CD4-positive, CD25-positive, alpha-beta regulatory T cell (primary cell): ENCODE measurements around the gene UBASH3A. TPM values are rescaled to one million over a fixed set of nuclear protein-coding genes. Genes with fewer than 3 reads are reported as not detected.

ENCODE experiments used
- ATAC-seq, 2 donors: fragments of 150-1000 bp; cut with Tn5 transposase; one replicate each; pipeline ENCODE4 v1.10.0; 2021; ENCODE audit warnings: low read depth in 2 of 2, moderate number of reproducible peaks in 2 of 2, moderate library complexity in 1 of 2
- DNase-seq, 3 donors: peaks; one replicate each; pipeline versions ENCODE4 v3.0.0 to v3.0.0-alpha.2; 2012 to 2022; ENCODE audit warnings: mixed read lengths in 1 of 3
- H3K27ac ChIP-seq: one replicate; pipeline ENCODE4 v1.7.0; 2013; ENCODE audit warnings: mild to moderate bottlenecking, low read length; ENCODE audit not compliant: insufficient read depth, poor library complexity, severe bottlenecking
- H3K27me3 ChIP-seq: one replicate; pipeline ENCODE4 v1.7.0; 2013; ENCODE audit warnings: low read length; ENCODE audit not compliant: control insufficient read depth, insufficient read depth
- H3K36me3 ChIP-seq: one replicate; pipeline ENCODE4 v1.7.0; 2013; ENCODE audit warnings: mild to moderate bottlenecking, low read length, moderate library complexity; ENCODE audit not compliant: control insufficient read depth, insufficient read depth
- H3K4me1 ChIP-seq: 2 replicates; pipeline ENCODE4 v1.7.0; 2013; ENCODE audit warnings: mild to moderate bottlenecking, low read length; ENCODE audit not compliant: insufficient read depth, control insufficient read depth, poor library complexity, severe bottlenecking
- H3K4me3 ChIP-seq: one replicate; pipeline ENCODE4 v1.7.0; 2013; ENCODE audit warnings: low read depth, mild to moderate bottlenecking, low read length, moderate library complexity
- H3K9me3 ChIP-seq, 2 experiments: 1 replicate in 1 of 2; 2 replicates in 1 of 2; pipeline ENCODE4 v1.7.0; 2013; ENCODE audit warnings: low read length in 2 of 2, mild to moderate bottlenecking in 1 of 2, moderate library complexity in 1 of 2; ENCODE audit not compliant: control insufficient read depth in 2 of 2
- H3K27ac Mint-ChIP-seq, 3 donors: one replicate each; pipeline ENCODE4 v1.8.0; 2020 to 2022; ENCODE audit warnings: mild to moderate bottlenecking in 3 of 3, mixed read lengths in 3 of 3, moderate library complexity in 2 of 3
- H3K27me3 Mint-ChIP-seq: one replicate; pipeline ENCODE4 v1.8.0; 2022; ENCODE audit warnings: mild to moderate bottlenecking, mixed read lengths
- H3K36me3 Mint-ChIP-seq: one replicate; pipeline ENCODE4 v1.8.0; 2020; ENCODE audit warnings: mixed read lengths
- H3K4me1 Mint-ChIP-seq, 4 donors: one replicate each; pipeline ENCODE4 v1.8.0; 2020 to 2022; ENCODE audit warnings: mixed read lengths in 4 of 4, mild to moderate bottlenecking in 1 of 4
- H3K4me3 Mint-ChIP-seq, 4 donors: one replicate each; pipeline ENCODE4 v1.8.0; 2020 to 2022; ENCODE audit warnings: mild to moderate bottlenecking in 4 of 4, mixed read lengths in 4 of 4, moderate library complexity in 3 of 4
- H3K9me3 Mint-ChIP-seq, 7 donors: one replicate each; pipeline ENCODE4 v1.8.0; 2020 to 2022; ENCODE audit warnings: mixed read lengths in 7 of 7, mild to moderate bottlenecking in 3 of 7, moderate library complexity in 2 of 7
- polyA plus RNA-seq, 4 donors: library from polyadenylated mRNA; unstranded; fragments of 300-500 nt; fragmentation: Illumina TruSeq; gene quantifications; one replicate each; pipeline ENCODE4 v1.2.3, GENCODE V29; 2021
- total RNA-seq: library from RNA; stranded (reverse); gene quantifications from one replicate; pipeline ENCODE4 v1.2.3, GENCODE V29; 2022

The UBASH3A gene
- total and polyA plus RNA-seq, 5 donors from 2014 or later = 36.2 to 56.0 (median 47.9) TPM

DNA sequence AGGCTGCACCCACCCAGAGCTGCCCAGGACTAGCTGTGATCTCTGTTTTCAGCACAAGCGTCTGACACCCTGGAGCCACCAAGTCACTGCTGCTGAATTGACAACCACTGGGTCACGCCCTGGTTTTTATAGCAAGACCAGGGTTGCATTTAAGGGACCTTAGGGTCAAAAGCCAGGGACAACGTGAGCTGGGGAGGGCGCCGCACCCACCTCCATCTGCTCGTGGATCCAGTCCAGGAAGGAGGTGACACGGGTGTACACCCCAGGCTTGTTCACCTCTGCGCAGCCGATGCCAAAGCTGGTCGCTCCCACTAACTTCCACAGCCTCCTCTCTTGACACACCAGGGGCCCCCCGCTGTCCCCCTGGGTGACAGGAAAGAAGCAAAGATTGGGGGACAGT, 28.2 kb upstream of the UBASH3A start:
- Mint-ChIP-seq H3K4me3 (peak overlapping the region in 1 of 4 donors; percentile 64), H3K27me3 (no peaks in the 10 kb centered on the region), H3K27ac (no peak overlapping the region), H3K36me3 (no peaks in the 10 kb centered on the region), H3K9me3 (no peaks in the 10 kb centered on the region), H3K4me1 (peaks cover 3 to 10% (median 7%) of the 10 kb centered on the region in 4 donors)
- Histone ChIP-seq H3K27me3 (no peaks in the 10 kb centered on the region), H3K27ac (no peak overlapping the region), H3K36me3 (no peaks in the 10 kb centered on the region), H3K4me3 (no peak overlapping the region), H3K9me3 (no peaks in the 10 kb centered on the region), H3K4me1 (peaks cover 11% of the 10 kb centered on the region)
- no peak for DNase-seq
- no peak for ATAC-seq

DNA sequence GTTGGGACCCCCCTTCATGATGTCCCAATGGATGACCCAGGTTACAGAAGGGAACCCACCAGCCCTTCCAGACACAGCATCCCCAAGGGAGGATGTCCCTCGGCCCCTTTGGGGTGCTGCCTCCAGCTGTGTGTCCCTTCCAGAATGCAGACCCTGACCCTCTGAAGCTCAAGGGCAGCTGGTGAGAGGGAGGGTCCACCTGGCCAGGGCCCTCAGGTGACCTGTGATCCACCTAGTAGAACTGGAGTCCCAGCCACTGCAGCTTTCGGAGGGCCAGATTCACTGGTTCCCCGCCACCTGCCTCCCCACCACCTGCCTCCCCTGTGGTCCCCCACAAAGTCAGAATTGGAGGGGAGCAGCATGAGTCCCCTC, 27.8 kb upstream of the UBASH3A start:
- Mint-ChIP-seq H3K4me3 (no peak overlapping the region), H3K27ac (no peak overlapping the region), H3K27me3 (no peaks in the 10 kb centered on the region), H3K4me1 (peaks cover 3 to 10% (median 7%) of the 10 kb centered on the region in 4 donors), H3K36me3 (no peaks in the 10 kb centered on the region), H3K9me3 (no peaks in the 10 kb centered on the region)
- no peak for DNase-seq
- H3K9me3 ChIP-seq = no peaks in the 10 kb centered on the region
- H3K27ac ChIP-seq = no peak overlapping the region
- H3K4me3 ChIP-seq = no peak overlapping the region
- H3K36me3 ChIP-seq = no peaks in the 10 kb centered on the region
- peaks cover 11% of the 10 kb centered on the region for H3K4me1 ChIP-seq
- no peaks in the 10 kb centered on the region for H3K27me3 ChIP-seq
- no peak for ATAC-seq

DNA sequence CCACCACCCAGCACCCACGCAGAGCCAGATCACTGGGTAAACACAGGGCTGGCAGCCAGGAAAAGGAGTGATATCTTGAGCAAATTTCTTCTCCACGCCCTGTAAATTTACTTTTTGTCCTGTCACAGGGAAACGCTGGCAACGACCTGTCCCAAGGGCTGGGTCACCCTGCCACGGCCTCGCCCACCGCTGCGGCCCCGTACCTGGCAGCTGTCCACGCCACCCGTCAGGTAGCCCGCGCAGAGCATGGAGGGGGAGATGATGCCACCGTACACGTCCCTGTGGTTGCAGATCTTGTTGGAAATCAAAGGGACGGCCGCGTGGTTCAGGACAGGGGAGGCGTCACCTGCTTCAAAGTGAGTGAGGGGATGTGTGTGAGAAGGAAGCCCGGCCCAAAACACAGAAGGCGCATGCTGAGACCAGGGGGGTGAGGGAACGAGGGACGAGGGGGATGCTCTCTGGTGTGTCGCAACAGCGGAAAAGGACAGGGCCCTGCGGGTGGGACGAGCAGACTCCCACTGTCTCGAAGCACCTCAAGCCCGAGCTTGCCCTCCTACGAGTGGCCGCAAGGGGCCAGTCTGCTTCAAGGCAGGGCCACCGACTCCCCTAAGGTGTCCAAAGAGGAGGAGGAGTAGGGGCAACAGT, 27.2 kb upstream of the UBASH3A start:
- Histone ChIP-seq H3K36me3 (no peaks in the 10 kb centered on the region), H3K4me3 (no peak overlapping the region), H3K27me3 (no peaks in the 10 kb centered on the region), H3K9me3 (peaks cover 0 to 2% of the 10 kb centered on the region in 2 experiments), H3K4me1 (peaks cover 11% of the 10 kb centered on the region), H3K27ac (no peak overlapping the region)
- Mint-ChIP-seq H3K9me3 (peaks cover 0 to 4% (median under 1%) of the 10 kb centered on the region in 7 donors), H3K36me3 (no peaks in the 10 kb centered on the region), H3K27me3 (no peaks in the 10 kb centered on the region), H3K27ac (no peak overlapping the region), H3K4me3 (no peak overlapping the region), H3K4me1 (peaks cover 3 to 10% (median 7%) of the 10 kb centered on the region in 4 donors)
- DNase-seq (no peak), ATAC-seq (no peak)

DNA sequence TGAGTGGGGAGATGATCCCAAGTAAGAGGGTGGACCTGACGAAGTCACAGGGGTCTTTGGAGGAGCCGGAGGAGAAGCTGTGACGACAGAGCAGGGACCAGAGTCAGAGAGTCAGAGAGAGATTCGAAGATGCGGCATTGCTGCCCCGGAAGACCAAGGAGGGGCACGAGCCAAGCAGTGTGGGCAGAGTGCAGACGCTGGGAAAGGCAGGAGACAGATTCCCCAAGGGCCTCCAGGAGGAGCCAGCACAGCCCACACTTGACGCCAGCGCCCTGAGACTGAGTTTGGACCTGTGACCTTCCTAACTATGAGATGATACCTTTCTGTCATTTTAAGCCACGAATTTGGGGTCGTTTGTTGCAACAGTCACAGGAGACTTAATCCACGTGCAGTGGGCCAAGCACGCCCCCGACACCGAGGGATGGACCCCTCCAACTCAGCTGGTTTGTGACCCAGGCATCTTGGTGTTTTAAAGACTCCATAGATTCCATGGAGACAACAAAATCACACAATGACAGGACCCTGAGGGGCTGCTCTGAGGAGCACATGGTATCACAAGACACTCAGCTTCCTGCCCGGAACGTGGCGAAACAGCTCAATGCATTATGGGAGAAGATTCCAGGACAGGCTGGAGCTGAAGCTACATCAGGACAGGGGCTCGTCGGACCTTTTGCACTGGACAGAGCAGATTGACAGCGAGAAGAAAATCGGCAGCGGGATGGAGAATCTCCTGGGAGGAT, 26.3 kb upstream of the UBASH3A start:
- Mint-ChIP-seq H3K27ac (peak overlapping the region in 1 of 3 donors; percentile 51), H3K4me3 (no peak overlapping the region), H3K9me3 (peaks cover 0 to 12% (median 3%) of the 10 kb centered on the region in 7 donors), H3K4me1 (peaks cover 3 to 10% (median 7%) of the 10 kb centered on the region in 4 donors), H3K27me3 (no peaks in the 10 kb centered on the region), H3K36me3 (no peaks in the 10 kb centered on the region)
- Histone ChIP-seq H3K9me3 (peaks cover 0 to 11% of the 10 kb centered on the region in 2 experiments), H3K36me3 (no peaks in the 10 kb centered on the region), H3K27me3 (no peaks in the 10 kb centered on the region), H3K4me3 (no peak overlapping the region), H3K27ac (no peak overlapping the region), H3K4me1 (peaks cover 11% of the 10 kb centered on the region)
- DNase-seq (no peak), ATAC-seq (no peak)

DNA sequence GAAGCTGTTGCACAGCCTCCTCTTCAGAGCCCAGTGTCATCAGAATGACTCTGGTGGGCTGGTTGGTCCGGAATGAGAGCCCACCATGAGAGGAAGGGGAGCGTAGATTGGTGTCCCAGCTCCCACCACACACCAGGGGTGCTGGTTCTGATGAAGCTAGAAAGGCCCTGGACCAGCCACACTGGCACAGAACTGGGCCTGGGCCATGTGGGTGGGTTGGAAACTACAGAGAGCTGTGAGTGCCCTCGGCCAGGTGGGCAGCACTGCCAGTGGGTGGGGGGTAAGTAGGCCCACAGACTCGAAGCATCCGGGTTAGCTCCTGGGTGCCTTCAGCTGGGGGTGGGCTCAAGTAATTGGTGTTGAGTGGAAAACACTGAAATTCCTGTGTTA, 25.8 kb upstream of the UBASH3A start:
- H3K4me1 Mint-ChIP-seq = peaks cover 5 to 10% (median 7%) of the 10 kb centered on the region in 4 donors
- Histone ChIP-seq H3K36me3 (no peaks in the 10 kb centered on the region), H3K27ac (no peak overlapping the region), H3K4me1 (peaks cover 11% of the 10 kb centered on the region), H3K27me3 (no peaks in the 10 kb centered on the region), H3K9me3 (peaks cover 0 to 11% of the 10 kb centered on the region in 2 experiments), H3K4me3 (no peak overlapping the region)
- DNase-seq (no peak), ATAC-seq (no peak)
- H3K27ac Mint-ChIP-seq = no peak overlapping the region
- peaks cover 0 to 17% (median 4%) of the 10 kb centered on the region in 7 donors for H3K9me3 Mint-ChIP-seq
- H3K27me3 Mint-ChIP-seq = no peaks in the 10 kb centered on the region
- no peaks in the 10 kb centered on the region for H3K36me3 Mint-ChIP-seq
- H3K4me3 Mint-ChIP-seq = no peak overlapping the region

DNA sequence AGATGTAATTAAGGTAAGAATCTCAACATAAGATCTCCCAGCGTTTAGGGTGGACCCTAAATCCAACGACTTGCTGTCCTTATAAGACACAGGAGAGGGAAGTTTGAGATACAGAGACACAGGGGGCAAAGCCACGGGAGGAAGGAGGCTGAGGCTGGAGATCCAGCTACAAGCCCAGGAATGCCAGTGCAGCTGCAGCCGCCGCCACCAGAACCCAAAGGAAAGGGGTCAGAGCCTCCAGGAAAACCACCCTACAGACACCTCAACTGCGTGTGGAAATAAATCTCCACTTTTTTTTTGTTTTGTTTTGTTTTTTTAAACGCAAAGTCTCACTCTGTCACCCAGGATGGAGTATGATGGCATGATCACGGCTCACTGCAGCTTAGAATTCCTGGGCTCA, 25.3 kb upstream of the UBASH3A start:
- no peak overlapping the region for H3K27ac Mint-ChIP-seq
- ATAC-seq (no peak), DNase-seq (no peak)
- no peaks in the 10 kb centered on the region for H3K36me3 ChIP-seq
- H3K36me3 Mint-ChIP-seq = no peaks in the 10 kb centered on the region
- H3K9me3 ChIP-seq = peaks cover 0 to 11% of the 10 kb centered on the region in 2 experiments
- no peak overlapping the region for H3K4me3 ChIP-seq
- peaks cover 5 to 10% (median 7%) of the 10 kb centered on the region in 4 donors for H3K4me1 Mint-ChIP-seq
- no peak overlapping the region for H3K27ac ChIP-seq
- no peak overlapping the region for H3K4me3 Mint-ChIP-seq
- H3K27me3 ChIP-seq = no peaks in the 10 kb centered on the region
- H3K4me1 ChIP-seq = peaks cover 11% of the 10 kb centered on the region
- no peaks in the 10 kb centered on the region for H3K27me3 Mint-ChIP-seq
- peaks cover 0 to 17% (median 4%) of the 10 kb centered on the region in 7 donors for H3K9me3 Mint-ChIP-seq

DNA sequence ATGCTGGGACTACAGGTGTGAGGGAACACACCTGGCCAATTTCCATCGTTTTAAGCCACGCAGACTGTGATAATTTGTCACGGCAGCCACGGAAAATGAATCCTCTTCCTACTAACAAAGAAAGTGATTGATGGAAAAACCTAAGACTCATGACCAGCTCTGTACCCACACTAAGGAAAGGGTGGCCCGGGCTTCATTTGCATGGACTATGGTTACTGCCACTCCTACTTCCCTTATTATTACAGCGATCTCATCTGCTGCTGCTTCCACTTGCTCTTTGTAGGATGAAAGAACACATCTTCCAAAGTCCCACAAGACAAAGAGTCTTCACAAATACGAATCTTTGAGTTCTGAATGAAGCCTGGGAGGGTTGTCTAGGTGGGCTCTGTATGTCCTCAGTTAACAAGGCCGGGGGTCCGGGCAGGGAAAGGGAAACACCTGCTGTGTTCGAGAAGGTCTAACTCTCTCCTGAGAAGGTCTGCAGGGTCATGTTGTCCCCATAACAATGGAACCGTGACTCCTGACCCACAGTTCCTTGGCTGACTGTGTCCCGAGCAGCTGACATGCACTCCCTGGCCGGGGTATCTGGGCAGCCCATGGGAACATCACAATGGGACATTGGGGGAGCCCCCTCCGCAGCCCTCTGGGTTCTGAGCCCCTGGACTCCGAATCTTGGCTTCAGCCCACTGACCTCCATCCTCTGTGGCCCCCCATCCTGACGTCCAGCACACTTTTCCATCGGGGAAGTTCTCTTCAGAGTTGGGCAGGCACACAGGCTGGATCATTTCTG, 24.1 kb upstream of the UBASH3A start:
- Histone ChIP-seq H3K4me3 (no peak overlapping the region), H3K27ac (no peak overlapping the region), H3K36me3 (no peaks in the 10 kb centered on the region), H3K27me3 (no peaks in the 10 kb centered on the region), H3K9me3 (peaks cover 0 to 11% of the 10 kb centered on the region in 2 experiments), H3K4me1 (peaks cover 12% of the 10 kb centered on the region)
- DNase-seq (no peak), ATAC-seq (no peak)
- no peaks in the 10 kb centered on the region for H3K36me3 Mint-ChIP-seq
- peaks cover 1 to 11% (median 8%) of the 10 kb centered on the region in 4 donors for H3K4me1 Mint-ChIP-seq
- H3K27ac Mint-ChIP-seq = no peak overlapping the region
- H3K9me3 Mint-ChIP-seq = peaks cover 0 to 17% (median 4%) of the 10 kb centered on the region in 7 donors
- no peaks in the 10 kb centered on the region for H3K27me3 Mint-ChIP-seq
- H3K4me3 Mint-ChIP-seq = no peak overlapping the region
